NCI-H146 (cell line): Measurements from ENCODE around the gene ANKEF1.

Experiments
- DNase-seq: peaks from one replicate; lab custom pipeline; 2025; lab: John Stamatoyannopoulos, UW

Gene ANKEF1

GRCh38 chr20:10089871-10090587 lies 55.2 kb downstream of the ANKEF1 start:
- DNase-seq: no peak

- DNase-seq: peak; percentile 70
Measured at GRCh38 chr20:10090588-10091166, 55.9 kb downstream of the ANKEF1 start.

GRCh38 chr20:10093087-10093591 lies 58.4 kb downstream of the ANKEF1 start:
- peak; percentile 13 for DNase-seq

- peak; percentile 19 for DNase-seq
Measured at GRCh38 chr20:10094566-10095173, 59.9 kb downstream of the ANKEF1 start.

GRCh38 chr20:10096790-10097189 lies 62.0 kb downstream of the ANKEF1 start:
- no peak for DNase-seq

GRCh38 chr20:10105046-10105445 lies 70.3 kb downstream of the ANKEF1 start:
- peak; percentile 95 for DNase-seq
